Coronary artery (tissue), 2 donors: ENCODE data around the gene MRPS6.

Experiments
- DNase-seq: peaks from one replicate; pipeline ENCODE4 v3.0.0-alpha.2; 2017; ENCODE audit warnings: low spot score
- H3K27ac ChIP-seq, 2 donors: fragments of 200-600 bp; sonication (generic); one replicate each; pipeline ENCODE4 v1.5.1; 2016 to 2019
- H3K4me3 ChIP-seq: fragments of 200-600 bp; sonication (generic); 2 replicates; pipeline ENCODE4 v1.5.1; 2016; ENCODE audit warnings: mild to moderate bottlenecking, moderate library complexity
- CTCF ChIP-seq: fragments of 200-600 bp; sonication (generic); IDR thresholded peaks from one replicate; pipeline ENCODE4 v1.5.1; 2019; ENCODE audit warnings: antibody characterized with exemption

Gene MRPS6

GRCh38 chr21:34154878-34155277 lies 81.5 kb downstream of the MRPS6 start:
- no peak overlapping the region for H3K4me3 ChIP-seq
- no peak for TF ChIP-seq CTCF
- H3K27ac ChIP-seq: peak overlapping the region in 1 of 2 donors; percentile 14
- no peak for DNase-seq

- Histone ChIP-seq H3K4me3 (no peak overlapping the region), H3K27ac (no peak overlapping the region)
- no peak for DNase-seq
- TF ChIP-seq CTCF: no peak
Measured at GRCh38 chr21:34156957-34157356, 83.6 kb downstream of the MRPS6 start.

- Histone ChIP-seq H3K4me3 (no peak overlapping the region), H3K27ac (no peak overlapping the region)
- TF ChIP-seq CTCF: no peak
- DNase-seq: no peak
Measured at GRCh38 chr21:34157521-34157920, 84.1 kb downstream of the MRPS6 start.

GRCh38 chr21:34158866-34159835 lies 85.8 kb downstream of the MRPS6 start:
- H3K27ac ChIP-seq: no peak overlapping the region
- H3K4me3 ChIP-seq: no peak overlapping the region
- no peak for TF ChIP-seq CTCF
- DNase-seq: no peak

- no peak overlapping the region for H3K4me3 ChIP-seq
- no peak for TF ChIP-seq CTCF
- no peak for DNase-seq
- H3K27ac ChIP-seq: no peak overlapping the region
Measured at GRCh38 chr21:34166468-34166867, 93.1 kb downstream of the MRPS6 start.

GRCh38 chr21:34170886-34171285 lies 97.5 kb downstream of the MRPS6 start:
- no peak overlapping the region for H3K4me3 ChIP-seq
- no peak overlapping the region for H3K27ac ChIP-seq
- TF ChIP-seq CTCF: no peak
- no peak for DNase-seq

- Histone ChIP-seq H3K4me3 (no peak overlapping the region), H3K27ac (no peak overlapping the region)
- no peak for TF ChIP-seq CTCF
- DNase-seq: no peak
Measured at GRCh38 chr21:34174470-34174869, 101.1 kb downstream of the MRPS6 start.
